Mucosa of rectum (tissue), 2 donors: ENCODE data around the gene ADCY4.
A peak's percentile ranks its signal among the peaks of the same experiment; 100 is the strongest.

Experiments
- H3K27ac ChIP-seq, 2 donors: one replicate each; pipeline ENCODE4 v1.7.0; 2013; ENCODE audit warnings: inconsistent platforms in 2 of 2, low read depth in 2 of 2, low read length in 2 of 2
- H3K27me3 ChIP-seq, 2 donors: one replicate each; pipeline ENCODE4 v1.7.0; 2013; ENCODE audit warnings: low read length in 2 of 2; ENCODE audit not compliant: control insufficient read depth in 2 of 2, insufficient read depth in 2 of 2
- H3K36me3 ChIP-seq, 2 donors: one replicate each; pipeline ENCODE4 v1.7.0; 2013; ENCODE audit warnings: low read length in 2 of 2; ENCODE audit not compliant: control insufficient read depth in 2 of 2, insufficient read depth in 2 of 2
- H3K4me1 ChIP-seq, 2 donors: one replicate each; pipeline ENCODE4 v1.7.0; 2013; ENCODE audit warnings: low read length in 2 of 2, mild to moderate bottlenecking in 1 of 2; ENCODE audit not compliant: control insufficient read depth in 2 of 2, insufficient read depth in 2 of 2
- H3K4me3 ChIP-seq, 2 donors: one replicate each; pipeline ENCODE4 v1.7.0; 2013; ENCODE audit warnings: low read length in 2 of 2
- H3K9ac ChIP-seq, 2 donors: one replicate each; pipeline ENCODE4 v1.7.0; 2013; ENCODE audit warnings: low read length in 2 of 2, low read depth in 1 of 2, mild to moderate bottlenecking in 1 of 2
- H3K9me3 ChIP-seq, 2 donors: one replicate each; pipeline ENCODE4 v1.7.0; 2013; ENCODE audit warnings: low read length in 2 of 2; ENCODE audit not compliant: control insufficient read depth in 2 of 2
- donor health status: healthy.
- donor health status: Normal muscosa, but diverticular disease.

The ADCY4 gene

DNA sequence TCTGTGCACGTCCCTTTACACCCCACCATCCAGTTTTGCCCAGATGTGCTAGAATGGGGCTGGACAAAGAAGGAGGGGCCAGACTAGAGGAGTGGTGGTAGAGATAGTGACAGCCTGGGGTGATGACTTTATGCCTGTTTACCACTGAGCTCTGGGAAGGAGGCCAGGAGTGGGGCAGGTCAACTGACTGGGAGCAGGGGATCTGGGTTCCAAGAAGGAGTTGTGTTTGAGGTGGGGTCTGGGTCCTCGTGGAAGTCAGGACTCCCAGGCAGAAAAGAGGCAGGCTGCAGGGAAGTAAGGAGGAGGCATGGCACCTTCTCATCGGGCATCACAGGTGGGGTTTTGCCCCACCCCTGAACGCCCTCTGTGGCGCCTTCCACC lies 24.6 kb downstream of the ADCY4 start:
- Histone ChIP-seq H3K9ac (peak overlapping the region; percentile 52), H3K4me3 (peak overlapping the region; percentile 55 to 74), H3K27ac (peak overlapping the region; percentile 63 to 83), H3K27me3 (no peaks in the 10 kb centered on the region), H3K36me3 (peaks cover 15 to 20% of the 10 kb centered on the region in 2 donors), H3K9me3 (no peaks in the 10 kb centered on the region), H3K4me1 (peaks cover 31 to 52% of the 10 kb centered on the region in 2 donors)

DNA sequence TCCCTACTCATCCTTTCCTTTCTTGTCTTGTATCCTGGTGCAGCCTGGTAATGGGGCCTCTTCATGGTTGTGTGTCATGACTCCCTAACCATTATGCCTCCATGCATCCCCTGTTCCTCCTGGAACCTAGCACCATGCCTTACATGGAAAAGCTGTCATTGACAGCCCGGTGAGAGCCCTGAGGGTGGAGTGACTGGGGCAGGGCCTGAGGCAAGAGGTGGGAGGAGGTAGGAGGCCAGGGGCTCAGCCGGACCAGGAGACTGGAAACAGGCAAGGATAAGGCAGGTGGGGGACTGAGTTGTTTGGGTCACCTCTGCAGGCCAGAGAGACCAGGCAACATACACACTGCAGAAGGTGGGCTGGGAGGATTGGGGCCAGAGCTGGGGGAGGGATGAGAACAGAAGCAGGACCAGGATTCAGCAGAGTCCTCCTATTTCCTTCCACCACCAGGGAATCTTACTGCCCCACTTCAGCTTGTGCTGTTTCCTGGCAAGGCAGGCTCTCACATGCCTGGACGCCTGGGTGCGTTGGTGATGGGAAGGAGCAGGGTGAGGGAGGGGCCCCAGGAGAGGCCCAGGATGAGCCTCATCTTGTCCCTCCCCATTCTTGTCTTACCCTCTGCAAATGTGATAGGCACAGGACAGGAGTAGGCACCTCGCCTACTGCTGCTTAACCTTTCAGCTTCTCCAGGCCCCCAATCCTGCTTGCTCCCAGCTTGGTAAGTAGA lies 25.2 kb downstream of the ADCY4 start, which contains the start of gene LTB4R2:
TSS of gene LTB4R2 (plus strand) at position 603 of the 727 bp plus-strand sequence. CDS start 525 bp downstream, outside the sequence.
- Histone ChIP-seq H3K27ac (peak within 1 kb of the TSS; percentile 63 to 83), H3K9me3 (no peaks in the 10 kb centered on the region), H3K4me1 (peaks cover 31 to 52% of the 10 kb centered on the region in 2 donors), H3K9ac (peak within 1 kb of the TSS; percentile 52), H3K4me3 (peak within 1 kb of the TSS; percentile 55 to 74), H3K36me3 (peaks cover 20 to 25% of the 10 kb centered on the region in 2 donors), H3K27me3 (no peaks in the 10 kb centered on the region)

DNA sequence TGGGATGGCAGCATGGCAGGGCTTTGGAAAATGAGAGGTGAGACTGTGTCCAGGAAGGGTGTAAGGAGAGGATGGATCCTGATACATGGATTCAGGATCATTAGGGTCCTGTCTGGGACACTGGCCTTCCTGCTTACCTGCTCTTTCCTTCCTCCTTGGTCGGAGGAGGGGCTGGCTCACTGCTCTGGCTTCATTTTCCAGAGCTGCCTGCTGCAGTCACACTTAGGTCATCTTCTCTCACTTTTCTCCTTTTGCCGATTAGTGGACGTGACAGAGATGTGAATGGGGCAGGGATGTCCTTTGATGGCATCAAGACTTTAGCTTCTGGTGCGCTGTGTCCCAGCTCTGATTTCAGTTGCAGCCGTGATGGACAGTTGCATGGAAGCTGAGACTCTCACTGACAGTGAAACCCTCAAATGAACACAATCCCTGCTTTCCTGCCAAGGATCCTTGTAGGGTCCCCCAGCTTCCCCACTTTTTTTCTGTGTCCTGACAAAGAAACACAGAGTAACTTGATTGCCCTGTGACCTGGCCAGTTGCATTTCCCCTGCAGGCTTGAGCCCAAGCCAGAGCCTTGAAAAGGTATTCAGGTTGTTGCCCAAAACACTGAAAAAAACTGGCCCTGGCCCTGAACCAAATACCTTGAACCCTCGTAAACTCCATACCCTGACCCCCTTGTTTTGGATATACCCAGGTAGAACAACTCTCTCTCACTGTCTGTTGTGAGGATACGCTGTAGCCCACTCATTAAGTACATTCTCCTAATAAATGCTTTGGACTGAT lies 26.3 kb downstream of the ADCY4 start:
- Histone ChIP-seq H3K9ac (peak overlapping the region in 1 of 2 donors; percentile 4), H3K27me3 (no peaks in the 10 kb centered on the region), H3K27ac (peak overlapping the region in 1 of 2 donors; percentile 66), H3K4me3 (no peak overlapping the region), H3K4me1 (peaks cover 31 to 45% of the 10 kb centered on the region in 2 donors), H3K9me3 (no peaks in the 10 kb centered on the region), H3K36me3 (peaks cover 31 to 37% of the 10 kb centered on the region in 2 donors)

DNA sequence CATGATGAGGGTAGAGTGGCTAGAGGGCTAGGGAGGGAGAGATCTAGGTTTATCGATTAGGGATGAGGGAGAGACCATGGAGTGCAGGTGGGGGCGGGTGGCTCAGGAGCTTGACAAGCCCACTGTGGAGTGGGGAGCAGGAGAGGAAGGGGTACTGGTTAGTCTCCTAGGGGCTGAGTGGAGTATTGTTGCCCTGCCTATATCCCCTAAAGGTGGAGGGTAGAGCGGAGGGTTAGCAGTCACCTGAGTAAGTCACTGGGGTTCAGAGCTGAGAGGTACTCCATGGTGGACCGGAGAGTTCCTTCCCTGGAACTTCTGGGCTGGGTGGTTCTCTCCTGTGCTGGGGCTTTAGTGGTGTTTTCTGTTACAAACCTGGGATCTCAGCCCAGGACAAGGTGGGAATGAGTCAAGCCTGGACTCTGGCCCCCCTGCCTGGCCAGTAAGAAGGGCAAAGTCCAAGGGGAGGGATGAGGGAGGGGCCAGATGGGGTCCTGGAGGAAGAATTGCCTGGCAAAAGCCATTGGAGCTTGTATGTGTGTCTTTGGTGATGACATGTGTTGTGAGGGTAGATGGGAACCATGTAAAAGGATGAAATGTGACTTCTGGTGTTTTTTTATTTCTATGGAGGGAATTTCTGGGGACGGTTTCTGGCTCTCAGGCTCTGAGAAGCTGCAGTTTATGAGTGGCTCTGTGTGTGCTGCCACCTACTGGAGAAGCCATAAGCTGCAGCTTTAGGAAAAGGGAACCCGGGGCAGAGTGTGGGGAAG lies 27.1 kb downstream of the ADCY4 start, which contains the start of gene CIDEB:
TSS of gene CIDEB (minus strand) at position 403 of the 767 bp plus-strand sequence. CDS start at position 284, 119 bp downstream.
- peak within 1 kb of the TSS; percentile 10 to 15 for H3K9ac ChIP-seq
- peak within 1 kb of the TSS; percentile 4 to 59 for H3K4me3 ChIP-seq
- no peaks in the 10 kb centered on the region for H3K9me3 ChIP-seq
- no peaks in the 10 kb centered on the region for H3K27me3 ChIP-seq
- H3K36me3 ChIP-seq: peaks cover 36 to 43% of the 10 kb centered on the region in 2 donors
- peaks cover 31 to 42% of the 10 kb centered on the region in 2 donors for H3K4me1 ChIP-seq
- H3K27ac ChIP-seq: peak within 1 kb of the TSS; percentile 66 to 79

DNA sequence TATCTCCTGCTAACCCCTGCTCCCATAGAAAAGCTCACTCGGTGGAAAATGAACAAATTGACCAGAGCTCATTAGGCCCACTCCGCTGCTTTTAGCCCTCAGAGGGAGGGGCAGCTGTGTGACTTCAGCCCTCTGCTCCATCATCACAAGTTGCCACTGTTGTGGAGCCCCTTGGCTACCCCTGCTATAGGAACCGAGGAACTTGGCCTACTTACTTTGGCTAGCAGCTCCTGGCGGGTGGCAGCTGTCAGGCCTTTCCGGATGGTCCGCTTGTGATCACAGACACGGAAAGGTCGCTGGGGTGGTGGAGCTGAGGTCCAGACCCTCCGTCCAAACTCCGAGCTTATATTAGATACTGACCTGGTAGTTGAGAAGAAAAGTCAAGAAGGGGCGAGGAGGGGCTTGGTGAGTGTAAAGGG lies 27.7 kb downstream of the ADCY4 start:
- peak overlapping the region; percentile 10 to 15 for H3K9ac ChIP-seq
- peak overlapping the region in 1 of 2 donors; percentile 59 for H3K4me3 ChIP-seq
- H3K27ac ChIP-seq: peak overlapping the region; percentile 66 to 79
- H3K27me3 ChIP-seq: no peaks in the 10 kb centered on the region
- peaks cover 31 to 40% of the 10 kb centered on the region in 2 donors for H3K4me1 ChIP-seq
- peaks cover 42 to 49% of the 10 kb centered on the region in 2 donors for H3K36me3 ChIP-seq
- H3K9me3 ChIP-seq: no peaks in the 10 kb centered on the region

DNA sequence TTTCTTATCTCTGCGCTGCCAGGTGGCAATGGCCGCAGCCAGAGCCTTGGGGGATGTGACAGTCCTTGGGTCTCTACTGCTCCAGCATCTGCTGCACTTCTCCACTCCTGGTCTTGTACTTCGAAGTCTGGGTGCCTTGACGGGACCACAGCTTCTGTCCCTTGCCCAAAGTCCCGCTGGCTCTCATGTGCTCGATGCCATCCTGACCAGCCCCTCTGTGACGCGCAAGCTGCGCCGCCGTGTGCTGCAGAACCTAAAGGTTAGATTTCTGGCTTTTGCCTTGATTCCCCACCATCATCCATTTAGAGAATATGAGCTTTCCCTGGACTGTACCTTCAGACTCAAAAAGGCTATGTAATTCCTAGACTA lies 30.9 kb downstream of the ADCY4 start:
- H3K27me3 ChIP-seq: no peaks in the 10 kb centered on the region
- no peak overlapping the region for H3K9ac ChIP-seq
- H3K27ac ChIP-seq: no peak overlapping the region
- peaks cover 29% of the 10 kb centered on the region in 2 donors for H3K4me1 ChIP-seq
- H3K9me3 ChIP-seq: no peaks in the 10 kb centered on the region
- peaks cover 50 to 57% of the 10 kb centered on the region in 2 donors for H3K36me3 ChIP-seq
- H3K4me3 ChIP-seq: no peak overlapping the region

DNA sequence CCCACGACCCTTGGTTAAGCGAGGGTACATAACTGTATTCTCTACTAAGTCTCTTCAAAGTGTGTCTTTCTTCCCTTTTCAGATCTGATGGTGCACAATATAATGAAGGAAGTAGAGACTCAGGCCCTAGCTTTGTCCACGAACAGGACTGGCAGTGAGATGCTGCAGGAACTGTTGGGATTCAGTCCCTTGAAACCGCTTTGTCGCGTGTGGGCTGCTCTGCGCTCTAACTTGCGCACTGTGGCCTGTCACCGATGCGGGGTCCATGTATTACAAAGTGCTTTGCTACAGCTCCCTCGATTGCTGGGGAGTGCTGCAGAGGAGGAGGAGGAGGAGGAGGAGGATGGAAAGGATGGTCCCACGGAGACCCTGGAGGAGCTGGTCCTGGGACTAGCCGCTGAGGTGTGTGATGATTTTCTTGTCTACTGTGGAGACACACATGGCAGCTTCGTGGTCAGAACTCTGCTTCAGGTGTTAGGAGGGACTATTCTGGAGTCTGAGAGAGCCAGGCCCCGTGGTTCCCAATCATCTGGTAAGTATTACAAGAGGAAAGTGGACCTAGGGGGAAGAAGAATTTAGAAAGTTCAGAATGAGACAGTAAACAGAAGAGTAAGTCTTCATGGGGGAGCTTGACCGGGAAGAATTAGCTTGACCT lies 34.4 kb downstream of the ADCY4 start:
- Histone ChIP-seq H3K4me1 (peaks cover 18% of the 10 kb centered on the region in 2 donors), H3K27me3 (no peaks in the 10 kb centered on the region), H3K9me3 (no peaks in the 10 kb centered on the region), H3K27ac (peak overlapping the region; percentile 90 to 91), H3K9ac (peak overlapping the region; percentile 80 to 94), H3K4me3 (peak overlapping the region; percentile 84 to 91), H3K36me3 (peaks cover 46 to 50% of the 10 kb centered on the region in 2 donors)

DNA sequence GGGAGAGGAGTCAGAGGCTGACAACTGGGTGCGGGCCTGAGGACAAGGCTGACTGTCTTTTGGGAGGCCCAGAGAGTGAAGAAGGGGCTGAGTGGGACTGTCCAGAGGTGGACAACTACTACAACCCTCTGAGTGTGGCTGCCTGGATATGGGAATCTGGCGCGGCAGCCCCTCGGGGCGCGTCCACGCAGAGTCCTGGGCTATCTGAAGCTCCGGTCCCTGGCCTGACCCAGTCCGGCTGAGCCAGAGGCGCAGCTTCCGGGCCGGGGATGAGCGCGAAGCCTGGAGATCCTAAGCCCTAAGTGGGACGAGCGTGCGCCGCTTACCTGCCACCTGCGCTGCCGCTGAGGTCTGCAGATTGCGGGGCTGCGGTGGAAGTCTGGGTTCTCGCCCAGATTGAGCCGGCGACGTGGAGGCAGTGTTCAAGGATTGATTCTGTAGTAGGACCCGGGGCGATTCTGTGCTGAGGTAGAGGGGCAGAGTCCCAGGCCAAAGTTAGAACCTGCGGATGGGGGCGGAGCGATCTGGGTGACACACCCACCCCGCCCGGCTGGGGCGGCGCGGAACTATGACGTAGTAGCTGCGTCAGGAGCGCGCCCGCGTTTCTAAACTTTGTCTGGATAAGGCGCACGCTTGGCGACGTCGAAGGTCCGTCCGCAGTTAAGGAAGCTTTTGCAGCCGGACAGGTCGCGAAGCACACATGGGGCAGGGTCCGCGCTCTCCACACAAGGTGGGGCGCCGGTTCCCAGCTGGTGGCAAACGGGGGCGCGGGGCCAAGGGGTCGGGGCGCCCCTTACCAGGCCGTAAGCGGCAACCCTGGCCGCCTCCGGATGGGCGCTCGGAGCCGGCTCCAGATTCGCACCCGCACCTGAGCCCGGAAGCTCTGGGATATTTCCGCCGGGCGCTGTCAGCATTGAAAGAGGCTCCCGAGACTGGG lies 35.3 kb downstream of the ADCY4 start, which contains the start of the genes DHRS1 and NOP9:
TSS of gene DHRS1 (minus strand) at position 526 of the 937 bp plus-strand sequence. CDS start 674 bp downstream, outside the sequence.
TSS of gene NOP9 (plus strand) at position 596 of the 937 bp plus-strand sequence. CDS start at position 701, 105 bp downstream.
- H3K9ac ChIP-seq: peak within 1 kb of the TSS; percentile 93 to 94
- peaks cover 39 to 44% of the 10 kb centered on the region in 2 donors for H3K36me3 ChIP-seq
- H3K4me1 ChIP-seq: peaks cover 18% of the 10 kb centered on the region in 2 donors
- no peaks in the 10 kb centered on the region for H3K27me3 ChIP-seq
- no peaks in the 10 kb centered on the region for H3K9me3 ChIP-seq
- peak within 1 kb of the TSS; percentile 90 to 91 for H3K27ac ChIP-seq
- H3K4me3 ChIP-seq: peak within 1 kb of the TSS; percentile 84 to 91
